A673 (cell line): ENCODE results near the gene DLK1. TPM values are rescaled to one million over a fixed set of nuclear protein-coding genes. Genes with fewer than 3 reads are reported as not detected.

Experiments used
- BruUV-seq: library from RNA; stranded (reverse); fragments of 400-500 nt; replicated peaks from 2 replicates; lab custom pipeline; 2021; lab: Mats Ljungman, UMichigan
- CTCF ChIA-PET: fragments of 300-600 bp; sonication (Branson Sonifier 250); formaldehyde crosslinking; loops from one replicate; lab custom pipeline; 2022; ENCODE audit warnings: antibody characterized with exemption; lab: Charles Lee
- POLR2A ChIA-PET: fragments of 300-600 bp; sonication (Branson Sonifier 250); formaldehyde crosslinking; loops from one replicate; lab custom pipeline; 2022; ENCODE audit warnings: antibody characterized with exemption; ENCODE audit not compliant: low non-redundant PET; lab: Charles Lee
- DNase-seq: peaks from one replicate; pipeline ENCODE4 v3.0.0-alpha.2; 2015; ENCODE audit warnings: low spot score
- H3K27ac ChIP-seq: fragments of 200-600 bp; sonication (generic); 2 replicates; pipeline ENCODE4 v1.5.1; 2016; ENCODE audit warnings: mixed run types, low read depth, mild to moderate bottlenecking, mixed read lengths, antibody characterized with exemption, low read length; ENCODE audit not compliant: poor library complexity, severe bottlenecking
- H3K27me3 ChIP-seq: fragments of 200-600 bp; sonication (generic); replicated peaks from 2 replicates; pipeline ENCODE4 v1.6.1; 2017; ENCODE audit warnings: mixed run types, low read depth, mild to moderate bottlenecking, mixed read lengths, antibody characterized with exemption, low read length; ENCODE audit not compliant: insufficient read depth, poor library complexity
- H3K36me3 ChIP-seq: fragments of 200-600 bp; sonication (generic); 2 replicates; pipeline ENCODE4 v1.6.1; 2016; ENCODE audit warnings: mixed run types, mild to moderate bottlenecking, mixed read lengths, antibody characterized with exemption, low read length; ENCODE audit not compliant: insufficient read depth, poor library complexity, severe bottlenecking
- H3K4me1 ChIP-seq: fragments of 200-600 bp; sonication (generic); 2 replicates; pipeline ENCODE4 v1.6.1; 2017; ENCODE audit warnings: mixed run types, mild to moderate bottlenecking, mixed read lengths, antibody characterized with exemption, low read length; ENCODE audit not compliant: insufficient read depth, poor library complexity, severe bottlenecking
- H3K4me3 ChIP-seq: fragments of 200-600 bp; sonication (generic); 2 replicates; pipeline ENCODE4 v1.5.1; 2016; ENCODE audit warnings: low read depth, mixed run types, mild to moderate bottlenecking, mixed read lengths, low read length; ENCODE audit not compliant: poor library complexity, severe bottlenecking
- H3K9me3 ChIP-seq: fragments of 200-600 bp; sonication (generic); 2 replicates; pipeline ENCODE4 v1.6.1; 2016; ENCODE audit warnings: mixed run types, low read depth, mild to moderate bottlenecking, mixed read lengths, antibody characterized with exemption, low read length; ENCODE audit not compliant: poor library complexity, severe bottlenecking
- EZH2 ChIP-seq: fragments of 200-600 bp; sonication (generic); IDR thresholded peaks from 2 replicates; pipeline ENCODE4 v1.6.1; 2017; ENCODE audit warnings: borderline replicate concordance, low read depth, mild to moderate bottlenecking, mixed read lengths, antibody characterized with exemption, low read length; ENCODE audit not compliant: poor library complexity, severe bottlenecking
- intact Hi-C: fragments of 100-400 bp; cut with micrococcal nuclease; formaldehyde crosslinking; loops from one replicate; pipeline ENCODE4 v1.10.0; 2022; ENCODE audit not compliant: unreplicated experiment
- total RNA-seq: library from RNA; stranded (reverse); gene quantifications from 2 replicates; pipeline ENCODE4 v1.2.3, GENCODE V29; 2021
- TF ChIP-seq, protein P1 (sequence below): fragments of 300-800, 200-600 bp; sonication (generic); conservative IDR thresholded peaks from 2 replicates; pipeline ENCODE4 v1.5.1; 2017; ENCODE audit warnings: low read depth, mild to moderate bottlenecking, antibody characterized with exemption, low read length, moderate library complexity, mixed read lengths

Gene DLK1
- total RNA-seq, 1 experiment from 2014 or later, result not detected

DNA sequence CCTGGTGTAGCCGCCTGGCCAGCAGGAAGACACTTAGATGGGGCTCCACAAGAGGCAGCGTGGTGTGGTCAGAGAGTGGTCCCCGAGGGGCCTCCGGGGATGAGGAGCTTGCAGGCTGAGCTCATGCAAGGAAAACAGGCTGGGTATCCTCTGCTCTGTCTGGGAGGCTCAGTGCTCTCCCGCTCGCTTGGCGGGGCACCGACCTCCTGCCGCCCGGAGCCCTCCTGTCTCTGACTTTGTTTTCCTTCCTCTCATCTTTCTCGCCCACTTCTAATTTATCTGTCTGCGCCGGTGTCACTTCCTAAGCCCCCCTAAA is 31.3 kb upstream of the DLK1 start:
- H3K27ac ChIP-seq, result no peak overlapping the region
- no peaks in the 10 kb centered on the region for H3K36me3 ChIP-seq
- H3K9me3 ChIP-seq, result no peaks in the 10 kb centered on the region
- POLR2A ChIA-PET, result no interaction called here
- intact Hi-C loops, result no loop called here
- H3K27me3 ChIP-seq, result no peaks in the 10 kb centered on the region
- BruUV-seq, result no TSS peak
- H3K4me3 ChIP-seq, result no peak overlapping the region
- TF ChIP-seq EZH2, result no peak
- H3K4me1 ChIP-seq, result peaks cover 12% of the 10 kb centered on the region
- DNase-seq, result no peak
- CTCF ChIA-PET, result no interaction called here

DNA sequence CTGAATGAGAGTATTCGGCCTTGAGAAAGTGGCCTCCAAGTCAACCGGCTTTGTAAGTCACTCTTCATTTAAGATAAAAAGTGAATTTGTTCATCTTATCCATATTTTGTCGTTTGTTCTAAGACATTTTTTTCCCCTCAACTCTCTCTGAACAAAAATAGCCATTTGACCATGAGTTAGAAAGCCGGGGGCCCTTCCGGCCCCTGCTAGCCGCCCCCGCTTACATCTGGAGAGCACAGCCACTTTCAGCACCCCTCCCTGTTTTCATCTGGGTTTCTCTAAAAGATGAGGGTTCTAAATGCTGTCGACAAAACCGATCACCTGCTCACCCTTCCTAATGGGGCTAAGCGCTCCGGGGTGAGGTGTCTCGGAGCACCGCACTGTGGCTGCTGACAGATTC is 30.7 kb upstream of the DLK1 start:
- ChIA-PET POLR2A (no interaction called here), CTCF (no interaction called here)
- Histone ChIP-seq H3K9me3 (no peaks in the 10 kb centered on the region), H3K27ac (no peak overlapping the region), H3K4me3 (no peak overlapping the region), H3K4me1 (peaks cover 12% of the 10 kb centered on the region), H3K27me3 (no peaks in the 10 kb centered on the region), H3K36me3 (no peaks in the 10 kb centered on the region)
- BruUV-seq, result no TSS peak
- no peak for DNase-seq
- intact Hi-C loops, result no loop called here
- TF ChIP-seq, protein P1, sequence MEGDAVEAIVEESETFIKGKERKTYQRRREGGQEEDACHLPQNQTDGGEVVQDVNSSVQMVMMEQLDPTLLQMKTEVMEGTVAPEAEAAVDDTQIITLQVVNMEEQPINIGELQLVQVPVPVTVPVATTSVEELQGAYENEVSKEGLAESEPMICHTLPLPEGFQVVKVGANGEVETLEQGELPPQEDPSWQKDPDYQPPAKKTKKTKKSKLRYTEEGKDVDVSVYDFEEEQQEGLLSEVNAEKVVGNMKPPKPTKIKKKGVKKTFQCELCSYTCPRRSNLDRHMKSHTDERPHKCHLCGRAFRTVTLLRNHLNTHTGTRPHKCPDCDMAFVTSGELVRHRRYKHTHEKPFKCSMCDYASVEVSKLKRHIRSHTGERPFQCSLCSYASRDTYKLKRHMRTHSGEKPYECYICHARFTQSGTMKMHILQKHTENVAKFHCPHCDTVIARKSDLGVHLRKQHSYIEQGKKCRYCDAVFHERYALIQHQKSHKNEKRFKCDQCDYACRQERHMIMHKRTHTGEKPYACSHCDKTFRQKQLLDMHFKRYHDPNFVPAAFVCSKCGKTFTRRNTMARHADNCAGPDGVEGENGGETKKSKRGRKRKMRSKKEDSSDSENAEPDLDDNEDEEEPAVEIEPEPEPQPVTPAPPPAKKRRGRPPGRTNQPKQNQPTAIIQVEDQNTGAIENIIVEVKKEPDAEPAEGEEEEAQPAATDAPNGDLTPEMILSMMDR, result no peak
- no peak for TF ChIP-seq EZH2

DNA sequence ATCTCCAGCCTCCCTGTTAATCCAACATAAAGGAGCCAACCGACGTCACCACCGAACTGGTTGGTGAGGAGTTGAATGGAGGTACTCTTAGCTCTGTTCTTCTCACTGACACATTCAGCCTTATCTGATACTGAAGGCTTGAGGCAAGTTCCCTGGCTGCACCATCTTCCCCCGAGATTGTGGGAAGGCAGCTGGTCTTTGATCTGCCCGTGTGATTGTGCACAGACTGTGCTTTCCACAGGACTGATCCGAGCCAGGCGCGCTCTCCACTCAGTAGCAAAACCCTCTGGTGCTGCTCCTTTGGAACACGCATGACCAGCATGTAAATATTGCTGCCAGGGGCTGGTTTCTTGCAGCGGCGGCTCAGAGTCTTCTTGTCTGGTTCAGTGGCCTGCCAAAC is 30.1 kb upstream of the DLK1 start:
- DNase-seq, result no peak
- Histone ChIP-seq H3K27me3 (no peaks in the 10 kb centered on the region), H3K36me3 (no peaks in the 10 kb centered on the region), H3K4me1 (peaks cover 7% of the 10 kb centered on the region), H3K9me3 (no peaks in the 10 kb centered on the region), H3K27ac (no peak overlapping the region), H3K4me3 (no peak overlapping the region)
- TF ChIP-seq EZH2, result no peak
- TF ChIP-seq, protein P1, result no peak
- intact Hi-C loops, result no loop called here
- no TSS peak for BruUV-seq
- CTCF ChIA-PET, result no interaction called here
- POLR2A ChIA-PET, result no interaction called here

DNA sequence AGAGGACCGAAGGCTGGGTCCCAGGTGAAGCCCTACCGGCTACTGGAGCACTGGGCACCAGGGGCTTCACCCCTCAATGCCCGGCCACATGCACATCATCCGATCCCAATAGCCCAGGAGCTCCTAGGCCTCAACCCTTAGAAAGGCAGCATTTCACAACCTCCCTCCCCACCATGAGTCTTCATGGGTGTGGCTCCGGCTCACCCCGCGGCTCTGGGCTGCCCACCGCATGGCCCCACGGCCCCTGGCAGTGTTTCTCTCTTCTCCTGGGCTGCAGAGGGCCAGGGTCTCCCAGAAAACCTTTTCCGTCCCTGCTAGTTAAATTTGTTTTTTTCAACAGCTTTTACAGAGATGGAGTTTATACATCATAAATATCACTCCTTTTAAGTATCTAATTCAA is 28.6 kb upstream of the DLK1 start:
- no peak overlapping the region for H3K4me3 ChIP-seq
- ChIA-PET CTCF (no interaction called here), POLR2A (no interaction called here)
- intact Hi-C loops, result no loop called here
- DNase-seq, result no peak
- TF ChIP-seq EZH2, result no peak
- TF ChIP-seq, protein P1, result no peak
- H3K27ac ChIP-seq, result no peak overlapping the region
- H3K36me3 ChIP-seq, result no peaks in the 10 kb centered on the region
- no TSS peak for BruUV-seq
- peaks cover 2% of the 10 kb centered on the region for H3K4me1 ChIP-seq
- no peaks in the 10 kb centered on the region for H3K27me3 ChIP-seq
- H3K9me3 ChIP-seq, result no peaks in the 10 kb centered on the region
